H1 (cell line): ENCODE data around the gene TCP11. TPM values are rescaled to one million over a fixed set of nuclear protein-coding genes. Genes with fewer than 3 reads are reported as not detected.

Source experiments
- CTCF ChIA-PET: fragments of 300-600 bp; sonication (Branson Sonifier 250); formaldehyde crosslinking; loops from one replicate; lab custom pipeline; 2021; ENCODE audit not compliant: partially characterized antibody; lab: Charles Lee
- POLR2A ChIA-PET: fragments of 300-600 bp; sonication (Branson Sonifier 250); formaldehyde crosslinking; loops from one replicate; lab custom pipeline; 2021; ENCODE audit warnings: inconsistent platforms; ENCODE audit not compliant: partially characterized antibody; lab: Charles Lee
- DNase-seq, 2 experiments: peaks; one replicate each; pipeline versions ENCODE4 v3.0.0 to v3.0.0-alpha.2; 2010 to 2022; ENCODE audit warnings: low spot score in 2 of 2, low read depth in 1 of 2, mixed read lengths in 1 of 2
- FAIRE-seq: peaks from 2 replicates; lab custom pipeline; 2011; peaks lifted over from hg19 to GRCh38; lab: Jason Lieb, UNC
- H2AFZ ChIP-seq: 2 replicates; pipeline ENCODE4 v1.8.1; 2012; ENCODE audit warnings: low read length, inconsistent platforms
- H2AK5ac ChIP-seq: 2 replicates; pipeline ENCODE4 v1.6.1; 2013; ENCODE audit warnings: low read depth, low read length
- H2BK120ac ChIP-seq: replicated peaks from 2 replicates; pipeline ENCODE3; 2013; ENCODE audit warnings: low read depth, low read length, inconsistent platforms
- H2BK12ac ChIP-seq: 2 replicates; pipeline ENCODE4 v1.6.1; 2013; ENCODE audit warnings: low read depth, low read length
- H2BK15ac ChIP-seq: 2 replicates; pipeline ENCODE4 v1.6.1; 2013; ENCODE audit warnings: low read length
- H2BK20ac ChIP-seq: 2 replicates; pipeline ENCODE4 v1.6.1; 2013; ENCODE audit warnings: low read length
- H2BK5ac ChIP-seq: 2 replicates; pipeline ENCODE4 v1.6.1; 2013; ENCODE audit warnings: low read depth, low read length
- H3K14ac ChIP-seq: 2 replicates; pipeline ENCODE4 v1.6.1; 2013; ENCODE audit warnings: inconsistent platforms; ENCODE audit not compliant: insufficient read length
- H3K18ac ChIP-seq: 2 replicates; pipeline ENCODE4 v1.6.1; 2013; ENCODE audit warnings: low read length; ENCODE audit errors: extremely low read depth
- H3K23ac ChIP-seq: 2 replicates; pipeline ENCODE4 v1.6.1; 2013; ENCODE audit warnings: inconsistent platforms; ENCODE audit not compliant: insufficient read length
- H3K23me2 ChIP-seq: 2 replicates; pipeline ENCODE4 v1.6.1; 2013; ENCODE audit warnings: low read depth, low read length
- H3K27ac ChIP-seq: 2 replicates; pipeline ENCODE4 v1.6.1; 2011; ENCODE audit warnings: low read depth, low read length, inconsistent platforms
- H3K27me3 ChIP-seq, 4 experiments: replicated peaks in 1 of 4; 1 replicate in 1 of 4; 2 replicates in 3 of 4; pipeline versions ENCODE4 v1.6.1 to v1.8.1; 2011 to 2013; ENCODE audit warnings: low read length in 3 of 4, mild to moderate bottlenecking in 3 of 4, inconsistent platforms in 2 of 4, mixed read lengths in 2 of 4, moderate library complexity in 1 of 4; ENCODE audit not compliant: control insufficient read depth in 3 of 4, insufficient read depth in 3 of 4; ENCODE audit errors: extremely low read depth in 1 of 4
- H3K36me3 ChIP-seq, 4 experiments: 2 replicates each; pipeline versions ENCODE4 v1.6.1 to v1.8.1; 2011 to 2013; ENCODE audit warnings: mild to moderate bottlenecking in 4 of 4, low read length in 3 of 4, moderate library complexity in 2 of 4, control low read depth in 1 of 4, inconsistent platforms in 1 of 4; ENCODE audit not compliant: insufficient read depth in 4 of 4, control insufficient read depth in 2 of 4
- H3K4ac ChIP-seq: replicated peaks from 2 replicates; pipeline ENCODE3; 2013; ENCODE audit warnings: low read length, low read depth, mixed read lengths, inconsistent platforms; ENCODE audit not compliant: insufficient read length
- H3K4me1 ChIP-seq, 4 experiments: replicated peaks in 1 of 4; 1 replicate in 1 of 4; 2 replicates in 3 of 4; pipeline versions ENCODE4 v1.6.1 to v1.8.1; 2011 to 2013; ENCODE audit warnings: low read length in 3 of 4, inconsistent platforms in 2 of 4, mixed read lengths in 1 of 4; ENCODE audit not compliant: insufficient read depth in 4 of 4, control insufficient read depth in 3 of 4
- H3K4me2 ChIP-seq, 2 experiments: 2 replicates each; pipeline versions ENCODE4 v1.6.1 to v1.8.1; 2011 to 2013; ENCODE audit warnings: low read depth in 2 of 2, low read length in 2 of 2, control low read depth in 1 of 2, inconsistent platforms in 1 of 2, mild to moderate bottlenecking in 1 of 2; ENCODE audit not compliant: insufficient read depth in 1 of 2
- H3K4me3 ChIP-seq, 4 experiments: fragments of 200-600, 300-600 bp in 1 of 4; sonication (generic), shearing (Covaris generic), sonication (Bioruptor Twin) in 1 of 4; 2 replicates each; pipeline versions ENCODE4 v1.5.1 to v1.8.1; 2011 to 2016; ENCODE audit warnings: low read length in 4 of 4, low read depth in 3 of 4, control low read depth in 2 of 4, inconsistent platforms in 2 of 4, mild to moderate bottlenecking in 2 of 4, mixed read lengths in 1 of 4, moderate library complexity in 1 of 4; ENCODE audit not compliant: insufficient read depth in 2 of 4; ENCODE audit errors: extremely low read depth in 1 of 4
- H3K56ac ChIP-seq: replicated peaks from 2 replicates; pipeline ENCODE3; 2013; ENCODE audit warnings: low read depth, mild to moderate bottlenecking, mixed read lengths, low read length, inconsistent platforms; ENCODE audit not compliant: insufficient read length
- H3K79me1 ChIP-seq: 2 replicates; pipeline ENCODE4 v1.6.1; 2013; ENCODE audit warnings: low read depth, low read length, control low read depth
- H3K79me2 ChIP-seq, 2 experiments: 2 replicates each; pipeline versions ENCODE4 v1.6.1 to v1.8.1; 2012 to 2013; ENCODE audit warnings: low read length in 2 of 2, mild to moderate bottlenecking in 2 of 2, inconsistent platforms in 1 of 2; ENCODE audit not compliant: insufficient read depth in 2 of 2, control insufficient read depth in 1 of 2
- H3K9ac ChIP-seq, 4 experiments: replicated peaks in 1 of 4; 1 replicate in 1 of 4; 2 replicates in 3 of 4; pipeline versions ENCODE4 v1.6.1 to v1.8.1; 2011 to 2013; ENCODE audit warnings: low read depth in 3 of 4, low read length in 3 of 4, control low read depth in 2 of 4, mild to moderate bottlenecking in 2 of 4, moderate library complexity in 2 of 4, inconsistent platforms in 1 of 4; ENCODE audit errors: extremely low read depth in 1 of 4
- H3K9me3 ChIP-seq, 2 experiments: 2 replicates each; pipeline versions ENCODE4 v1.6.1 to v1.8.1; 2012 to 2013; ENCODE audit warnings: mild to moderate bottlenecking in 2 of 2, moderate library complexity in 2 of 2, control low read depth in 1 of 2, inconsistent platforms in 1 of 2, low read depth in 1 of 2, low read length in 1 of 2, mixed read lengths in 1 of 2; ENCODE audit not compliant: insufficient read depth in 2 of 2
- H4K20me1 ChIP-seq, 2 experiments: replicated peaks in 1 of 2; 2 replicates each; pipeline versions ENCODE3 to v1.8.1; 2011 to 2013; ENCODE audit warnings: inconsistent platforms in 2 of 2, low read length in 2 of 2, mild to moderate bottlenecking in 1 of 2; ENCODE audit not compliant: insufficient read depth in 2 of 2, control insufficient read depth in 1 of 2
- H4K5ac ChIP-seq: 2 replicates; pipeline ENCODE4 v1.6.1; 2013; ENCODE audit warnings: low read length, low read depth, mixed read lengths, inconsistent platforms; ENCODE audit not compliant: insufficient read length
- H4K8ac ChIP-seq: 2 replicates; pipeline ENCODE4 v1.8.0; 2013; ENCODE audit warnings: mild to moderate bottlenecking, moderate library complexity, low read length, inconsistent platforms; ENCODE audit not compliant: insufficient read depth; ENCODE audit errors: extremely low read depth
- H4K91ac ChIP-seq: replicated peaks from 2 replicates; pipeline ENCODE3; 2013; ENCODE audit warnings: low read length, mixed read lengths, inconsistent platforms; ENCODE audit not compliant: insufficient read length
- ATF3 ChIP-seq: IDR thresholded peaks from 2 replicates; pipeline ENCODE4 v1.6.1; 2011; ENCODE audit warnings: low read depth, mild to moderate bottlenecking, low read length; ENCODE audit not compliant: insufficient read depth
- CEBPB ChIP-seq: IDR thresholded peaks from 2 replicates; pipeline ENCODE4 v1.6.1; 2012; ENCODE audit warnings: low read depth, low read length
- WGBS, 2 experiments: shearing (Covaris generic) in 1 of 2; methylation state at CpG; one replicate each; pipeline versions ENCODE4 v1.1.6 to v1.1.7; 2013 to 2015; ENCODE audit warnings: low lambda C conversion rate in 2 of 2, mixed read lengths in 2 of 2, inconsistent platforms in 1 of 2, low coverage in 1 of 2, missing lambda C conversion rate in 1 of 2; ENCODE audit not compliant: insufficient replicate concordance in 2 of 2, insufficient coverage in 1 of 2, insufficient read length in 1 of 2; ENCODE audit errors: extremely low coverage in 1 of 2, missing lambda C conversion rate in 1 of 2; 5-methylcytosine and 5-hydroxymethylcytosine counted together
- polyA plus RNA-seq, 7 experiments: library from polyadenylated mRNA; depleted of rRNA in 3 of 7; stranded (reverse) in 5 of 7; unstranded in 2 of 7; fragments of >200 nt in 5 of 7; fragments of 200-250 nt in 2 of 7; gene quantifications; 1 replicate in 5 of 7; 2 replicates in 1 of 7; 4 replicates in 1 of 7; pipeline versions ENCODE4 v1.2.1 to v1.2.3, GENCODE V29; 2011 to 2013; ENCODE audit warnings: missing spikeins in 2 of 7, mixed read lengths in 2 of 7
- total RNA-seq: library from RNA; stranded (reverse); fragmentation: NEBNext Ultra II Directional; extraction: Animal tissue kit (Norgen Biotek cat#: 25700); gene quantifications from 2 replicates; pipeline ENCODE4 v1.2.1, GENCODE V29; 2021

The TCP11 gene
- total and polyA plus RNA-seq, 2 of the 8 experiments (the other 6 are each of a cell fraction or from before 2014, with no cell fraction given): 0.11 TPM; not detected in 1

GRCh38 chr6:35177596-35177995 is 36.5 kb upstream of the TCP11 start:
- no peak overlapping the region for H2BK15ac ChIP-seq
- no peak overlapping the region for H3K9ac ChIP-seq
- no peak overlapping the region for H2BK20ac ChIP-seq
- H3K56ac ChIP-seq: no peak overlapping the region
- H4K5ac ChIP-seq: no peak overlapping the region
- H3K14ac ChIP-seq: no peak overlapping the region
- no peaks in the 10 kb centered on the region for H3K79me2 ChIP-seq
- no peak overlapping the region for H2AK5ac ChIP-seq
- no peak overlapping the region for H2BK120ac ChIP-seq
- 91% methylated on average over 2 of the region's 2 CpGs; no CpG with 5 or more reads in 1 of the 2 experiments for WGBS, 2 experiments
- H3K4me2 ChIP-seq: no peak overlapping the region
- no peak overlapping the region for H3K18ac ChIP-seq
- H4K8ac ChIP-seq: no peak overlapping the region
- H3K79me1 ChIP-seq: no peaks in the 10 kb centered on the region
- H2BK5ac ChIP-seq: no peak overlapping the region
- H3K4me1 ChIP-seq: peaks cover 0 to 5% (median 4%) of the 10 kb centered on the region in 4 experiments; a peak in 6 of 7 replicates
- no peaks in the 10 kb centered on the region for H3K9me3 ChIP-seq
- H3K4ac ChIP-seq: no peak overlapping the region
- ChIA-PET CTCF (interaction anchor here (1.5 to 1.6 kb wide), 2 partner anchors 21 to 63 kb away, joined by 5 to 6 read pairs; no protein-coding TSS in a partner anchor), POLR2A (no interaction called here)
- no peak overlapping the region for H3K27ac ChIP-seq
- H3K27me3 ChIP-seq: peaks cover 0 to 11% (median 4%) of the 10 kb centered on the region in 4 experiments; a peak in 3 of 7 replicates
- H2BK12ac ChIP-seq: no peak overlapping the region
- DNase-seq: no peak
- H4K20me1 ChIP-seq: no peaks in the 10 kb centered on the region
- no peak overlapping the region for H2AFZ ChIP-seq
- no peaks in the 10 kb centered on the region for H3K36me3 ChIP-seq
- no peak for FAIRE-seq
- H3K4me3 ChIP-seq: no peak overlapping the region
- no peak overlapping the region for H3K23ac ChIP-seq
- H3K23me2 ChIP-seq: no peaks in the 10 kb centered on the region; the same call in 1 of the 2 replicates
- no peak overlapping the region for H4K91ac ChIP-seq
- TF ChIP-seq ATF3: no peak
- no peak for TF ChIP-seq CEBPB
